HEK293 (cell line): ENCODE results near the gene IFIT5.

Source experiments
- CTCF ChIP-seq: fragments of 450-650 bp; formaldehyde crosslinking; IDR thresholded peaks from 2 replicates; pipeline ENCODE4 v1.5.1; 2016; ENCODE audit warnings: missing biosample characterization, missing genetic modification characterization
- KLF17 ChIP-seq: fragments of 450-650 bp; formaldehyde crosslinking; IDR thresholded peaks from 2 replicates; pipeline ENCODE4 v1.5.1; 2016; ENCODE audit warnings: missing biosample characterization, missing genetic modification characterization
- PBX3 ChIP-seq: sonication (generic); formaldehyde crosslinking; IDR thresholded peaks from 2 replicates; pipeline ENCODE4 v1.8.1; 2022; ENCODE audit warnings: mild to moderate bottlenecking, moderate library complexity, missing genetic modification reagents
- PRDM2 ChIP-seq: fragments of 450-650 bp; formaldehyde crosslinking; IDR thresholded peaks from 2 replicates; pipeline ENCODE4 v1.5.1; 2016; ENCODE audit warnings: missing biosample characterization, missing genetic modification characterization, borderline replicate concordance
- REST ChIP-seq: fragments of 450-650 bp; formaldehyde crosslinking; IDR thresholded peaks from 2 replicates; pipeline ENCODE4 v1.5.1; 2016; ENCODE audit warnings: missing biosample characterization, missing genetic modification characterization
- YY1 ChIP-seq: fragments of 450-650 bp; formaldehyde crosslinking; IDR thresholded peaks from 2 replicates; pipeline ENCODE4 v1.5.1; 2018; ENCODE audit warnings: missing biosample characterization, missing genetic modification characterization
- ZBTB17 ChIP-seq: fragments of 450-650 bp; formaldehyde crosslinking; IDR thresholded peaks from 2 replicates; pipeline ENCODE4 v1.5.1; 2016; ENCODE audit warnings: missing biosample characterization, missing genetic modification characterization
- ZBTB21 ChIP-seq: fragments of 450-650 bp; formaldehyde crosslinking; IDR thresholded peaks from 2 replicates; pipeline ENCODE4 v1.5.1; 2017; ENCODE audit warnings: missing biosample characterization, missing genetic modification characterization
- ZFP69B ChIP-seq: fragments of 450-650 bp; formaldehyde crosslinking; IDR thresholded peaks from 2 replicates; pipeline ENCODE4 v1.5.1; 2016; ENCODE audit warnings: missing biosample characterization, missing genetic modification characterization
- ZNF121 ChIP-seq: fragments of 450-650 bp; formaldehyde crosslinking; IDR thresholded peaks from 2 replicates; pipeline ENCODE4 v1.5.1; 2016; ENCODE audit warnings: missing biosample characterization, missing genetic modification characterization
- ZNF24 ChIP-seq: fragments of 450-650 bp; formaldehyde crosslinking; IDR thresholded peaks from 2 replicates; pipeline ENCODE4 v1.5.1; 2016; ENCODE audit warnings: missing biosample characterization, missing genetic modification characterization
- ZNF274 ChIP-seq, 2 experiments: fragments of 200-500 bp in 1 of 2; fragments of 450-650 bp in 1 of 2; sonication (Bioruptor generic) in 1 of 2; formaldehyde crosslinking in 1 of 2; IDR thresholded peaks; 2 replicates each; pipeline versions ENCODE4 v1.5.1 to v1.6.1; 2014 to 2016; ENCODE audit warnings: borderline replicate concordance in 1 of 2, inconsistent platforms in 1 of 2, low read length in 1 of 2, missing biosample characterization in 1 of 2, missing genetic modification characterization in 1 of 2
- ZNF280D ChIP-seq: fragments of 450-650 bp; formaldehyde crosslinking; IDR thresholded peaks from 2 replicates; pipeline ENCODE4 v1.5.1; 2016; ENCODE audit warnings: missing biosample characterization, missing genetic modification characterization
- ZNF350 ChIP-seq: fragments of 450-650 bp; formaldehyde crosslinking; IDR thresholded peaks from 2 replicates; pipeline ENCODE4 v1.5.0; 2017; ENCODE audit warnings: missing biosample characterization, mild to moderate bottlenecking, missing genetic modification characterization

GRCh38 chr10:89428877-89429276 lies 14.5 kb downstream of the IFIT5 start:
- no peak for TF ChIP-seq ZNF121 (tag by site-specific recombination)
- TF ChIP-seq CTCF (tag by site-specific recombination), result no peak
- no peak for TF ChIP-seq KLF17
- no peak for TF ChIP-seq PRDM2
- TF ChIP-seq PBX3 (CRISPR knock-in tag), result no peak
- no peak for TF ChIP-seq ZBTB21 (tag by site-specific recombination)
- TF ChIP-seq YY1 (tag by site-specific recombination), result no peak
- no peak for TF ChIP-seq REST (tag by site-specific recombination)
- TF ChIP-seq ZNF274 (IDR thresholded peaks at IDR 0.05; ENCODE audit: low read length), result no peak
- no peak for TF ChIP-seq ZNF274 (tag by site-specific recombination; IDR thresholded peaks at IDR 0.05; ENCODE audit: borderline replicate concordance)
- TF ChIP-seq ZBTB17 (tag by site-specific recombination), result no peak
- TF ChIP-seq ZNF280D (tag by site-specific recombination), result no peak
- TF ChIP-seq ZNF350, result no peak
- no peak for TF ChIP-seq ZFP69B (tag by site-specific recombination)
- no peak for TF ChIP-seq ZNF24 (tag by site-specific recombination)
